SU-DHL-6 (cell line): ENCODE results near the gene MKI67.

ENCODE experiments used
- H2AFZ ChIP-seq: fragments of 200-600 bp; sonication (generic); 2 replicates; pipeline ENCODE4 v1.6.1; 2014; ENCODE audit warnings: low read depth, mild to moderate bottlenecking, moderate library complexity, mixed read lengths, antibody characterized with exemption, low read length; ENCODE audit not compliant: severe bottlenecking
- H3F3A ChIP-seq: fragments of 200-600 bp; shearing (Covaris generic); 2 replicates; pipeline ENCODE4 v1.6.0; 2016; ENCODE audit warnings: antibody characterized with exemption, mild to moderate bottlenecking; ENCODE audit not compliant: insufficient read depth
- H3K27ac ChIP-seq: fragments of 200-600 bp; sonication (generic); 2 replicates; pipeline ENCODE4 v1.5.1; 2016; ENCODE audit warnings: low read depth, mild to moderate bottlenecking, low read length, moderate library complexity, mixed read lengths
- H3K27me3 ChIP-seq: fragments of 200-600 bp; sonication (generic), shearing (Covaris generic); 2 replicates; pipeline ENCODE4 v1.6.0; 2014; ENCODE audit warnings: mild to moderate bottlenecking, low read length
- H3K36me3 ChIP-seq: fragments of 200-600 bp; sonication (generic); 2 replicates; pipeline ENCODE4 v1.6.1; 2014; ENCODE audit warnings: mild to moderate bottlenecking, low read length, mixed read lengths
- H3K4me2 ChIP-seq: fragments of 300-600, 200-600 bp; shearing (Covaris generic), sonication (generic); 2 replicates; pipeline ENCODE4 v1.6.0; 2014; ENCODE audit warnings: low read length, low read depth, mild to moderate bottlenecking; ENCODE audit not compliant: poor library complexity, severe bottlenecking
- H3K4me3 ChIP-seq: fragments of 200-600 bp; sonication (generic); 2 replicates; pipeline ENCODE4 v1.5.1; 2014; ENCODE audit warnings: antibody characterized with exemption, low read length, mild to moderate bottlenecking, mixed read lengths; ENCODE audit not compliant: insufficient read depth, poor library complexity, severe bottlenecking
- H3K79me2 ChIP-seq: fragments of 200-600 bp; sonication (generic); 2 replicates; pipeline ENCODE4 v1.6.1; 2014; ENCODE audit warnings: mild to moderate bottlenecking, low read length, moderate library complexity; ENCODE audit not compliant: insufficient read depth
- H3K9ac ChIP-seq: fragments of 200-600 bp; sonication (generic); 2 replicates; pipeline ENCODE4 v1.7.0; 2014; ENCODE audit warnings: mild to moderate bottlenecking, low read length
- H3K9me2 ChIP-seq: fragments of 200-600 bp; sonication (generic); replicated peaks from 2 replicates; pipeline ENCODE4 v1.6.1; 2014; ENCODE audit warnings: low read length; ENCODE audit not compliant: insufficient read depth
- H3K9me3 ChIP-seq: fragments of 200-600 bp; sonication (generic); 2 replicates; pipeline ENCODE4 v1.6.1; 2014; ENCODE audit warnings: low read length, mixed read lengths; ENCODE audit not compliant: insufficient read depth
- H4K20me1 ChIP-seq: fragments of 200-600 bp; sonication (generic); 2 replicates; pipeline ENCODE4 v1.6.1; 2014; ENCODE audit warnings: low read depth, mild to moderate bottlenecking, antibody characterized with exemption, low read length, moderate library complexity, mixed read lengths
- EZH2phosphoT487 ChIP-seq: fragments of 200-600 bp; sonication (generic), shearing (Covaris generic); conservative IDR thresholded peaks from 2 replicates; pipeline ENCODE4 v1.6.1; 2018; ENCODE audit warnings: mild to moderate bottlenecking, antibody characterized with exemption, low read length, moderate library complexity, mixed read lengths
- TF ChIP-seq, protein P1 (sequence below): fragments of 200-600 bp; sonication (generic); IDR thresholded peaks from one replicate; pipeline ENCODE4 v1.5.1; 2017; ENCODE audit warnings: antibody characterized with exemption, mild to moderate bottlenecking, low read length, moderate library complexity; ENCODE audit not compliant: insufficient read depth, poor library complexity, severe bottlenecking

MKI67 gene

DNA sequence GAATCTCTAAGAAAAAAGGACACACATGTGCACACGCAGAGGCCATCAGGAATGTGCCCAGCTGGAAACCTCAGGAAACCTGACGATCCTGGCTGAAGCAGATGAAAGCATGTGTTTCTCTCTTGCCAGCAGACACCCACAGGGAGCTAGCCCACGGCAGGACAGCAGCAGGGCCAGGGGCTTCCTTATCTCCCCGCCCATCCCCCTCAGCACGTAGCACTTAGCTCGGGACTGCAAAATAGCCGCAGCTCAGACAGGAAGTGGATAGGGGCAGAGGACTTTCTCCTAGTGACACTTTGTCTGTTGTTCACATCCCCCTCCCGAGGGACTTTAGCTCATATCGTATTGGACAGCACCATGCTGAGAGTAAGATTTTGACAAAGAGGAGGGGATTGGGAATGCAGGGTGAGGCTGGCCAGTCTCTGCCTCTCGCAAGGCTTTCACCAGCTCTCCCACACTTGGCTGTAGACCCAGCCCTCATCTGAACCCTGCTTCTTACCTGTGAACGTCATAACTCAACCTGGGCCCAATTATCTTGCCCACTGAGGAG is 63.8 kb downstream of the MKI67 start:
- TF ChIP-seq EZH2phosphoT487, result no peak
- TF ChIP-seq, protein P1, sequence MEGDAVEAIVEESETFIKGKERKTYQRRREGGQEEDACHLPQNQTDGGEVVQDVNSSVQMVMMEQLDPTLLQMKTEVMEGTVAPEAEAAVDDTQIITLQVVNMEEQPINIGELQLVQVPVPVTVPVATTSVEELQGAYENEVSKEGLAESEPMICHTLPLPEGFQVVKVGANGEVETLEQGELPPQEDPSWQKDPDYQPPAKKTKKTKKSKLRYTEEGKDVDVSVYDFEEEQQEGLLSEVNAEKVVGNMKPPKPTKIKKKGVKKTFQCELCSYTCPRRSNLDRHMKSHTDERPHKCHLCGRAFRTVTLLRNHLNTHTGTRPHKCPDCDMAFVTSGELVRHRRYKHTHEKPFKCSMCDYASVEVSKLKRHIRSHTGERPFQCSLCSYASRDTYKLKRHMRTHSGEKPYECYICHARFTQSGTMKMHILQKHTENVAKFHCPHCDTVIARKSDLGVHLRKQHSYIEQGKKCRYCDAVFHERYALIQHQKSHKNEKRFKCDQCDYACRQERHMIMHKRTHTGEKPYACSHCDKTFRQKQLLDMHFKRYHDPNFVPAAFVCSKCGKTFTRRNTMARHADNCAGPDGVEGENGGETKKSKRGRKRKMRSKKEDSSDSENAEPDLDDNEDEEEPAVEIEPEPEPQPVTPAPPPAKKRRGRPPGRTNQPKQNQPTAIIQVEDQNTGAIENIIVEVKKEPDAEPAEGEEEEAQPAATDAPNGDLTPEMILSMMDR, result no peak
- Histone ChIP-seq H4K20me1 (no peaks in the 10 kb centered on the region), H3K9me3 (no peaks in the 10 kb centered on the region), H3K36me3 (no peaks in the 10 kb centered on the region), H3K9me2 (no peaks in the 10 kb centered on the region), H3F3A (peaks cover 6% of the 10 kb centered on the region; the same call in 1 of the 2 replicates), H3K4me2 (peak overlapping the region; percentile 56), H3K9ac (peak overlapping the region; percentile 4; the same call in 1 of the 2 replicates), H3K27ac (peak overlapping the region; percentile 52; the same call in 1 of the 2 replicates), H2AFZ (peak overlapping the region; percentile 18), H3K27me3 (no peaks in the 10 kb centered on the region), H3K79me2 (no peaks in the 10 kb centered on the region), H3K4me3 (peak overlapping the region; percentile 12)

DNA sequence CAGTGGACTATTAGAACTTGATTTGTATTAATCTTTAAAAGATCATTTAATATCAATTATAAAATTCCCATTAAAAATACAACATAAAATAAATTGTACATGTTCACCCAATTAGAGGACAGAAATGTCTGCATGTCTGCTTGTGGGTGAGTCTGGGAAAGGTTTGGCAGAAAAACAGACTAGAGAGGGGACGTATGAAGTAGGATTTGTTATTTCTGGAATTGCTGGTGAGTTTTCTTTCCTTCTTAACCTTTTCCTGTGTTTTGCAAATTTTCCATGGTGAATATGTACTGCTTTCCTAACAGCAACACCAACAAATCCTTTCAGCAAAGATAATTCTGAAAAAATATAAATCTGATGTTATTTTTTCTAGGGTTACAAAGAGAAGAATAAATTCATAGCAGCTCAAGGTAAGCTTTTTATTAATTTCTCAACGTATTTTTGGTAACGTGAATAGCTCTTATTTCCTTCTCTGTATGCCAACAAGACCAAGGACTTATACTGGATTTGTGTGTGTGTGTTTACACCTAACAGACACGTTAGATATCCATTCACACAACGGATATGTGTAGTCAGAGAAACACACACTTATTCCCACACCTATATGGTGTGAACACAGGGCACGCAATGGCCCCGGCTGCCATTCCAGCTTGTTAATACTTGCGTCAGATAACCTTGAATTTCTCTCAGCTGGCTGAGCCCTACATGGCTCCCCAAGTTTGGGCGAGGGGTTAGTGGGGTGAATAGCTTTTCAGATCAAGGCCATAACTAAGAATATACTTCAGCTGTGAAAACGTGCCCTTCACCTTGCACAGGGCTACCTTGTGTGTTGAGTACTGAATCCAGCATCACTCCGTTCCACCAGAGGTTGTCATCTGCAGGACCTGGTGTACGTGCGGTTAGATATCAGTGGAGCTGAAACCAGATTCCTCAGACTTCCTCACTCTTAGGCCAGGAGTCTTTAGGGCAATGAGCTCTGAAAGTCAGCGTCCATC is 64.6 kb downstream of the MKI67 start:
- no peaks in the 10 kb centered on the region for H3K9me3 ChIP-seq
- no peaks in the 10 kb centered on the region for H4K20me1 ChIP-seq
- no peak overlapping the region for H3K4me3 ChIP-seq
- no peaks in the 10 kb centered on the region for H3K79me2 ChIP-seq
- H2AFZ ChIP-seq, result no peak overlapping the region
- H3K27ac ChIP-seq, result no peak overlapping the region
- no peak overlapping the region for H3K9ac ChIP-seq
- H3K4me2 ChIP-seq, result no peak overlapping the region
- no peak for TF ChIP-seq EZH2phosphoT487
- TF ChIP-seq, protein P1, result no peak
- H3K36me3 ChIP-seq, result no peaks in the 10 kb centered on the region
- H3F3A ChIP-seq, result peaks cover 6% of the 10 kb centered on the region; the same call in 1 of the 2 replicates
- H3K27me3 ChIP-seq, result no peaks in the 10 kb centered on the region
- H3K9me2 ChIP-seq, result no peaks in the 10 kb centered on the region

DNA sequence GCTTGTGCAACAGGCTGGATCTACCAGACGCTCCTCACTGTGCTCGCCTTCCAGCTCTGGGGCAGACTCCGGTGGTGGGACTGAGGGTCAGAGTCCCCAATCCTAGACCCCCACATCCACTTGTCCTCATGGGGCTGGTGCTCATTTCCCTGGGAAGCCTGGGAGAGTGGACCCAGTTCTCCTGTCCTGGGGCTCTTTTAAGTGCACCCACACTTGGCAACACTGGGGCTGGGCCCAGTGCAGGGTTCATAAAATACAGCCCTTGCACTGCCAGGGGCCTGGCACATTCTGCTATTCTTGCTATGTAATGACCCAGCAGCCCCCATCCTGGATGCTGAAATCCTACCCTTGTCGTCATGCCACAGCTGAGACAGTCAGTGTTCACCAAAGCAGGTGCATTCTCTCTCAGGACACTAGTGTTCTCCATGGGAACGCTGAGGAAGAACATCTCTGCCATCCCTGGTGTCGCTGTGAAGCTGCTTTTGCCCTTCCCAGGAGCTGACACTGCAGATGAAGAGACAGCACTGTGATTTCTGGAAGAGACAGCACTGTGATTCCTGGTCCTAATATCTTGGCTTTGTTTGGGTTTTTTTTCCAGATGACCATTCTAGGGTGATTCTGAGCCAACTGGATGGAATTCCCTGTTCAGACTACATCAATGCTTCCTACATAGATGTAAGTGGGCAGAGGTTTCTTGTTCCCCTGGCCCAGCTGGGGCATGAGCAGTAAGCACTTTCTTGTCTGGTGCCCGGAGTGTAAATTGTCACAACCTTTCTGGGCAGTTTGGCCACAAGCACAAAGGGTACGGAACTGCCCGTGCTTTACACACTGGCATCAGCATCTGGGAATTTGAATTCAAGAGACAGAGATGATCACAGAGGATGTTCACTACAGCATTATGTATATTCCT is 65.6 kb downstream of the MKI67 start:
- no peak for TF ChIP-seq EZH2phosphoT487
- TF ChIP-seq, protein P1, result no peak
- Histone ChIP-seq H2AFZ (no peak overlapping the region), H3K4me2 (no peak overlapping the region), H3K9me3 (no peaks in the 10 kb centered on the region), H3K9ac (no peak overlapping the region), H3K27ac (no peak overlapping the region), H3K36me3 (no peaks in the 10 kb centered on the region), H3K4me3 (no peak overlapping the region), H3K27me3 (no peaks in the 10 kb centered on the region), H4K20me1 (no peaks in the 10 kb centered on the region), H3K79me2 (no peaks in the 10 kb centered on the region), H3K9me2 (no peaks in the 10 kb centered on the region), H3F3A (peaks cover 6% of the 10 kb centered on the region; the same call in 1 of the 2 replicates)
